Stimulated activated CD4-positive, alpha-beta T cell treated with anti-CD3 and anti-CD28 coated beads, TNF-alpha, amount 100 ng/mL, for 1 hour (primary cell): ENCODE results near the gene PLEKHG5.
"Not testable (repeated sequence)": the region's sequence is repeated elsewhere in the genome, so short reads cannot be mapped to it uniquely, and the experiment has no call there.

Experiments used
- DNase-seq, 3 donors: peaks; one replicate each; pipeline ENCODE4 v3.0.0-alpha.2; 2020; ENCODE audit warnings: low read depth in 3 of 3, low spot score in 1 of 3

Gene PLEKHG5

DNA sequence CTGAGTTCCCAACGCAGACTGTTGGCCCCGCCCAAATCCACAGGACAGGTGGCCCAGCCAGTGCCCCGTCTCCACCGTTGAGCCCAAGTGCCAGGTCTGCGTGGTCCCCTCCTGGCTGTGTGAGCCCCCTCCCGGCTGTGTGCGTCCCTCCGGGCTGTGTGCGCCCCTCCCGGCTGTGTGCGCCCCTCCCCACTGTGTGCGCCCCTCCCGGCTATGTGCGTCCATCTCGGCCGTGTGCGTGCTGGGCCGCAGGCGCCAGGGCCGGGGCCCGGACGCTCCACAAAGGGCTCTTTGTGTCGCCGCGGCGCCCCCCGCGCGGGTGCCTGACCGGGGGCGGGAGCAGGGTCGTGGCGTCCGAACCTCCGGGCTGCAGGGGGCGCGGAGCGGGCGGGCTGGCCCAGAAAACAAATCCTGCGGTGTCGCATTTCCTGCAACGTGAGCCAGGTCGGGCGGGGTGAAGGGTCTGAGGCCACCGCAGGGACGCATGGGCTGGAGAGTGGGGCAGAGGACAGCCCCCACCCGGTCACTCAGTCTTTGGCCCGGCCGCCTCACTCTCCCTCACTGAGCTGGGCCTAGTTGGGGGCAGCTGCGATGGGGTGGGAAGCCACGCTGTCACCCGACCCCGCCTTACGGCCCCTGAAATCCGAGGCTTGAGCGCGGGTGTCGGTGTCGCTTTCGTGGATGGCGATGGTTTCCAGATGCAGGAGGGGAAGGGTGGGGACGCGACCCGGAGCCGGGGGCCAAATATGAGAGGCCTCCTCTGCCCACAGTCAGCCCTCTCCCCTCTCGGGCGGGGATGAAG, 44.2 kb downstream of the PLEKHG5 start:
- DNase-seq = no peak

DNA sequence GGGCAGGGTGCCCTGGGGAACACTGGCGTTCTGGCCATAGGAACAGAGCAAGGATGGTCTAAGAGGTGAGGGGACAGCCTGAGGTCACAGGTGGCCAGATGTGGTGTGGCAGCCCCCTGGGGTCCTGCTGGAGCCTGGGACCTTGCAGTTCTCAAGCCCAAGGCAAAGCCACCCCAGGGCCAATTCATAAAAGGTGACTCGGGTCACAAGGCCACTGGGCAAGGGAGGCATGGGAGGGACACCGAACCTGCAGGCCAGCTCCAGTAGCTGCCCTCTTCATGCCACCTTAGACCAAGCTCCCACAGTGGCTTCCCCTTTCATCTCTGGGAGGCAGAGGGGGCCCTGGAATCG, 44.8 kb downstream of the PLEKHG5 start:
- DNase-seq = no peak

DNA sequence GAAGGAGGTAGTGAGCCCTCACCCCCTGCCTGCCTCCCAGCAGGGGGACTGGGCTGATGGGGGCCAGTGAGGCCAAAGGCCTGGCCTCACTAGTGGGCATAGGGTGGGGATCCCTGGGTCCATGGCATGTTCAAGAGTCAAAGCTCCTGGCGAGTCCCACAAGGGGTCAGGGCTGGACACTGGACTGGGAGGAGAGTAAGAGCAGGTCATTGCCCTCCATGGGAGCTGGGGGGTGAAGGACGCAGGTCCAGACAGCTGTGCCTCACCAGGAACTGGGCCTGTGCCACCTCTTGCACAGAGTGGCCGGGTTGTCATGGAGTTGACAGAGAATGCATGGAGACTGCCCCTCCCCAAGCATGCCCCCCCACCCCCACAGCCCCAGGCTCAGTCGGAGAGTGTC, 45.5 kb downstream of the PLEKHG5 start:
- not testable (repeated sequence) for DNase-seq

DNA sequence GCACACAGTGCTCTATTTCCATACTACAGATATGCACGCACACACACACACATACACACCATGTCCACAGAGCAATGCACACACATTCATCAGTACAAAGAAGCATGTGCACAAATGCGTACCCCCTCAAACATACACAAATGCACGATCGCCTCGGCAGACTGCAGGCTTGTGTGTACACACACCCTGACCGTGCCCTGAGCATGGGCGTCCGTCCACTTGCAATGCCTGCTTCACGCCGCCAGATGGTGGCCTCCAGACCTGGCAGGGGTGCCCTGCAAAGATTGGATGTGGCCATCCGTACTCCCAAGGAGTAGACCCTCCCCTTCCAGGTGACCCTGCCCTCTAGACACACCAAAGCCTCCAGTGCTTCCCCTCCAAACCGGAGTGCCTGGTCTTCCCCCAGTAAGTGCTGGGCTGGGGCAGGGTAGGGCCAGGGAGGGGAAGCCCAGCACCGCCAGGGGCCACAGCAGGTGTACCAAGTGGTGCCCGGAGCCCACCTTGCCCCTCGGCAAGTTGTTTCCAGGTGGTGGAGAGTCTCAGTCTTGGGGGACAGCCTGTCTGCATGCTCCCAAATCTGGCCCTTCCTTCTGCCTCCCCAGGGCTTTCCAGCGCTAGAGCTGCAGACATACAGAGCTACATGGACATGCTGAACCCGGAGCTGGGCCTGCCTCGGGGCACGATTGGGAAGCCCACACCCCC, 46.3 kb downstream of the PLEKHG5 start:
- no peak for DNase-seq

DNA sequence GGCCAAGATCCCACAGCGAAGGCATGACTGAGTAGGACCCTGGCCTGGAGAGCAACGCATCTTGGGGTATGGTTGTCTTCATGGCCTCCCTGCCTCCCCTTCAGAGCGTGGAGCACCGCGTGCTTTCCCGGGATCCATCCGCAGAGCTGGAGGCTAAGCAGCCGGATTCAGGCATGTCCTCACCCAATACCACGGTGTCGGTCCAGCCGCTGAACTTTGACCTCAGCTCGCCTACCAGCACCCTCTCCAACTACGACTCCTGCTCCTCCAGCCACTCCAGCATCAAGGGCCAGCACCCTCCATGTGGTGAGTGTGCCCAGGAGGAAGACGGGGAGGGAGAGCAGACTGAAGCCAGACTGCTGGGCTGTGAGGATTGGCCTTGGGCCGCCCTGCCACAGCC, 47.1 kb downstream of the PLEKHG5 start:
- no peak for DNase-seq

DNA sequence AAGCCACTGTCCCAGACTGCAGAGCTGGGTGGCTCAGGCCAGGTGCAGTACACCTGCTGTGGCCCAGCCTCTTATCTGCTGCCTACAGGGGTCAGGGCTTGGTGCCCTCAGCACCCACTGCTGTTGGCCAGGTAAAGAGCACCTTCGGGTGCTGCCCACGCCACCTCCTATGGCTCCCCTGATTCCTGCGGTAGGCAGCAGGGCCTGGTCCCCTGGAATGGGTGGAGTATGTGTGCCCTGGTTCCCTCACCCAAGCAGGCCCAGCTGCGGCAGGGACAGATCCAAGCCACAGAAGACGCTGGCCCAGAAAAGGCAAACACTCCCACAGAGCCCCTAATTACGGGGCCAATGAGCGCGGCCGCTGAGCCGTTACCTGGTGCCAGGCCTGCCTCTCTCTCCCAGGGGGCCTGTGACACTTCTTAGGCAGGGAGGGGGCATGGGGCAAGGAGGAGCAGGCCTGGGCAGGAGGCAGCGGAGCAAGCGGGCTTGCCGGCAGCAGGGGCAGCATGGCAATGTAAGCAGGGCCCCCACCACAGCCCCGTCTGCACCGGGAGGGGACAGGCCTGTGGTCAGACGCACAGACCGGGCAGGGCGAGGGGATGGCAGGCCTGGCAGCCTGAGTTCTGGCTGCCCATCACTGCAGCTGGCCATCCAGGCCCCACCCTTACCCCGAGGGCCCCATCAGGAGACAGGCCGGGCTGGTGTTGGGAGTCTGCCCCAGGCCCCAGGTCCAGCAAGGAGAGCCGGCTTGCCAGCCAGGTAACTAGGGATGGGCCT, 47.9 kb downstream of the PLEKHG5 start:
- no peak for DNase-seq

DNA sequence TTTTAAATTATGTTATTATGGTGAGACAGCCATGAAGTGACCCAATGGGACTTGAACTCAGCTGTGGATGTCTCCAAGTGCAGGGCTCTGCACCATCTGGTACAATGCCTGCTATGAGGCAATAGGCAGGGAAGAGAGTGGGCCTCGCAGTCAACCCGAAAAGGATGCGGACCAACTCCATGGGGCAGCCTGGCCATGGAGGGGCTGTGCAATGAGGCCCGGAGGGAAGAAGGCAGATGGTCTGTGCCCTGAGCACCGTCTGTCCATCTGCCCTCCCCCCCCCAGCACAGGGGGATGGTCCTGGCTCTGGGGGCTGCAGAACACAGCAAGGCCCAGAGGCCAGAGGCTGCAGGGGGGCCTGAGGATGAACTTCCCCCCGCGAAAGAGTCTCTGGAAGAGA, 49.9 kb downstream of the PLEKHG5 start:
- DNase-seq = no peak

DNA sequence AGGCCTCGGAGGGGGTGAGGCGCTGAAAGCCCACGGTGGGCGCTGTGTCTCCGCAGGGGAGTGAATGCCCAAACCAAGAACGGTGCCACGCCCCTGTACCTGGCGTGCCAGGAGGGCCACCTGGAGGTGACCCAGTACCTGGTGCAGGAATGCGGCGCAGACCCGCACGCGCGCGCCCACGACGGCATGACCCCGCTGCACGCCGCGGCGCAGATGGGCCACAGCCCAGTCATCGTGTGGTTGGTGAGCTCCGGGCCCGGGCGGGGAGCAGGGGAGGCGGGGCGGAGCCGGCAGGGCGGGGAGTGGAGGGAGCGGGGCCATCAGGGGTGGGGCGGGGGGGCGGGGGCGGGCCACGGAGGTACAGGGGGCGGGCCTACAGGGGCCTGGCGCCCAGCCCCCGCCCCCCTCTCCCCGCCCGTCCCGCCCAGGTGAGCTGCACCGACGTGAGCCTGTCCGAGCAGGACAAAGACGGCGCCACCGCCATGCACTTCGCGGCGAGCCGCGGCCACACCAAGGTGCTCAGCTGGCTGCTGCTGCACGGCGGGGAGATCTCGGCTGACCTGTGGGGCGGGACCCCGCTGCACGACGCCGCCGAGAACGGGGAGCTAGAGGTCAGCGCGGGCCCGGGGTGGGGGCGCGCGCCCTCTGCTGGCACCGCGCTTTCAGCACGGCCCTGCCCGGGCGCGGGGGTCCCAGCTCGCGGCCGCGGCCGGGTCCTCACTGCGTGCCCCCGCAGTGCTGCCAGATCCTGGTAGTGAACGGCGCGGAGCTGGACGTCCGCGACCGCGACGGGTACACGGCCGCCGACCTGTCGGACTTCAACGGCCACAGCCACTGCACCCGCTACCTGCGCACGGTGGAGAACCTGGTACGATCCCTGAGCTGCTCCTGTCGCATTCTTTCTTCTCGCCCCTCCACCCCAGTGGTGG, 51.0 kb downstream of the PLEKHG5 start:
- DNase-seq = peak in 2 of 3 donors; percentile 54 to 58

DNA sequence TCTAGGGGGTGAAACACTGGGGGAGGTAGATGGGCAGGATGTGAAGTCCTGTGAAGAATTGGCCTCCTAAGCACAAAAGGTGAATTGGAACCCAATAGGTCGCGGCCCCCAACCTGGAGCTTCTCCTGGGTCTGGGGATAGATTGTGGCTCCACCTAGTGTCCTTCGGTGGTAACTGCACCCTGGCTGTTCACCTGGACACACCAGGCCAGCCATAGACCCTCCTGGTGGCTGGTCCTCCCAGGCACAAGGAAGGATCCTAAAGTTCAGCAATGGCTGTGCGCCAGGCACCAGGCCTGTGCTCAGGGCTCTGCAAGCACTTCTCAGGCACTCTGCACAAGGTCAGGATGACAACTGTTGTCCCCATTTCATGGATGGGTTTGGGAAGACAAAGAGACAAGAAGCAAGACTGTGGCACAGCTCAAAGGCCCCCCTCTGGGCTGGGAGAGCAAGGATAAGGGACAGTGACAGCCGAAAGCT, 53.4 kb downstream of the PLEKHG5 start:
- peak in 2 of 3 donors; percentile 36 to 59 for DNase-seq

DNA sequence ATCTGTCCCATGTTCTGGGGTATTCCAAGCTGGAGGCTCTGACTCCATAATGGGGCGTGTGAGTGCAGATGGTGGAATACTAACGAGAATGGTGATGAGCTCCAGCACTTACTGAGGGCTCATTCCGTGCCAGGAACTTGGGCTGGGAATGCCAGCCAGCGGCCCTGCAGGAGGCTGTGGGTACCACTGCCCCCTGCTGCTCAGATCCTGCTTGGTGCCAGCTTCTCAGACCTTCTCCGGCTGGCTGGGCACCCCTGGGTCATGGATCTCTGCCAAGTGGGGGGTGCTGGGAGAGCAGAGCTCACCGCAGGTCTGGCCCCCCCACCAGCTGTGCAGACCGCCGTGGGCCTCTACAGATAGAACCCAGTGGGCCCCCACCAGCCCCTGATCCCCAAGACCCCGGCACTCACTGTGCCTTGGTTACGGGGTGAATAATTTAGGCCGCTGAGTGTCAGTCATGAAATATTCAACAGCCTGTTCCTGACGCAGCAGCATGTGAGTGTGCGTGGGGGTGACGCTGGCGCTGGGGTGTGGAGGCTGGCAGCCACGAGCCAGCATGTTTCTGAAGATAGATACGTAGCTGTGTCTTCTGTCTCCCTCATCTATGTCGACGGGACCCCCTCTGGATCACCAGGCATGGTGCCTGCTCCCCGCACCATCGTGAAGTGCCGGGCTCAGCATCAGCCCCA, 54.3 kb downstream of the PLEKHG5 start:
- not testable (repeated sequence) for DNase-seq

DNA sequence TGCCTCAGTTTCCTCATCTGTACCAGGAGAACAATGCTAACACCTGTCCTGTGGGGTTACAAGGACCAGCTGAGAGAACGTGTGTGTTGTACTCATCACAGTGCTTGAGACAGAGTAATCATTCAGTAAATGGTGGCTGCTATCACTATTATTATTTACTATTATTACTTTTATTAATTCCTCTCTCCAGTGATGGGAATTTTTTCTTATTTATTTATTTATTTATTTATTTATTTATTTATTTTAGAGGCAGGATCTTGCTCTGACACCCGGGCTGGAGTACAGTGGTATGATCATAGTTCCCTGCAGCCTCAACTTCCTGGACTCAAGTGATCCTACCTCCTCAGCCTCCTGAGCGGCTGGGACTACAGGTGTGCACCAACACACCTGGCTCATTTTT, 55.2 kb downstream of the PLEKHG5 start:
- DNase-seq = not testable (repeated sequence)

DNA sequence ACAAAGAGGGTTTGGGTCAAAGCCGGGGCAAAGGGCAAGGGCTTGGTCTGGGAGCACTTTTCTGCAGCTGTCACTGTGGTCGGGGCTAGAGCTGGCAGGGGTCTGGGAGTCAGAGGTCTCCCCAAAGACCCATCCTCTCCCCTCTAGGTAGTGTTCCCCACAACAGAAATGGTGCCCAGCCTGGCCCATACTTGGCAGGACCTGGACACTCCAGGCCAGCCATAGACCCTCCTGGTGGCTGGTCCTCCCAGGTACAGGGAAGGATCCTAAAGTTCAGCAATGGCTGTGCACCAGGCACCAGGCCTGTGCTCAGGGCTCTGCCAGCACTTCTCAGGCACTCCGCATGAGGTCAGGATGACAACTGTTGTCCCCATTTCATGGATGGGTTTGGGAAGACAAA, 55.9 kb downstream of the PLEKHG5 start:
- DNase-seq = no peak

DNA sequence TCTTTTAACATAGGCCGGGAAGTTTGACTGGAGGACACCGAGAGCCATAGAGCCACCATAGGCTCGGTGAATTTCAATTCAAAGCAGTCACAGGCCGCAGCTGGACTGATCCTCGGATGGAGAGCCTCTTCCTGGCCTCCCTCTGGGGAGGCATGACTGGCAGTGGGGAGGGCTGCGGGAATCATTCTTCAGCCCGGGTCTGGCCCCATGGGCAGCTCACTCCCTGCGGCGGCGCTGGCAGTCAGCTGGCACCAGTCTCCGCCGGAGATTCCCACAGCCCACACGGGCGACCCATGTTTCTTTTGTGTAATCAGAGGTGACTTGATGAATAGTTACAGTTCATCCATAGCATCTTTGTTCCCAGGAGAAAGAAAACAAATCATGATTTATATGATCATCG, 56.3 kb downstream of the PLEKHG5 start:
- no peak for DNase-seq

DNA sequence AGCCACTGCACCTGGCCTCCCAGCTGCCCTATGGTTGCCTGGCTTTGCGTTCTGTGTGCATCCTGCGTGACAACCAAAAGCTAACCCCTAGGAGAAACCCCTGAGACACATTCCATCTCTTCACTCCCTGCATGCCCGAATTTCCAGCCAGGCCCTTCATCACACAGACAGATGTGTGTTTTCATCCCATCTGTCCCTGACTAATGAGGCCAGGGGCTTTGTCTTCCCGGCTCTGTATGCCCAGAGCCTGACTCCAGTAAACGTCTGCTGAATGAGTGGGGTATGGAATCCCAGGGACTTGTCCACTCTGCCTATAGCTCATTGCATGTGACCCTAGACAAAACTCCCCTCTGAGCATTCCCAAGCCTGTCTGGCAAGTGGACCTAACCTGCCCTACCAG, 57.3 kb downstream of the PLEKHG5 start:
- DNase-seq = no peak

DNA sequence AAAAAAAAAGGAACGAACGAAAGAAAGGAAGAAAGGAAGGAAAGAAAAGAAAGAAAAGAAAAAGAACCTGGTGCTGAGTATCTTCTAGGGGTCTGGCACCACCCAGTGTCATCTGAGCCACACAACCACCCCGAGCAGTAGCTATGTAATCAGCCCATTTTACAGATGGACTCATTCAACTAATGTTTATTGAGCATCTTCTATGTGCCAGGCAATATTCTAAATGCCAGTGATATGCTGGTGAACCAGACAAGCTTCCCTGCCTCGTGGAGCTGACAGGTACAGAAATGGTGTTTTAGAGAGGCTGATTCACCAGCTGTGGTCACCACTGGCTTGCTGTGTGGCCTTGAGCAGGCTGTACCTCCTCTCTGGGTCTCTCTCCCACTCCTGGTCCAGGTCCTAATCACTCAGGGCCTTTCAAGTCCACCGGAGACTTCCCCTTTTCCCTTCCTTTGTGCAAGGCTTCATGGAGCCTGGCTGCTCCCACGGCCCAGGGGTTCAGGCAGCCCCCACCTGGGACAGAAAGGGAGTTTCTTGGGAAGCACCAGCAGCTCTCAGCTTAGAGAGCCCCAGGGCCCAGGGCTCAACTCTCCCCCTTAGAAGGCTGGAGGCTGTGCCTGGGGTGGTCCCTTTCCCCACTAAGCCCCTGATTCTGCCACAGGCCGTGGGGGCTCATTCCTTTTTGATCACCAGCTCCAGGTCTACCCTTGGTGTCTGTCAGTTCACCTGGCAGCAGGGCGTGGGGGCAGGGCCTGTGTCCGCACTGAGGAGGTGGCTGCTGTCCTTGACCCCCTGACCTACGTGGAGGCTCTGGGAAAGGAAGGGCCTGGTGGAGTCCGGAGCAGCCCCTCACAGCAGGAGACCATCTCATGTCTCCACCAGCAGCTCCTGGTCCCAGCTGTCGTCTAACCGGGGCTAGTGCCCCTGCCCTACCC, 59.6 kb downstream of the PLEKHG5 start:
- DNase-seq = not testable (repeated sequence)

DNA sequence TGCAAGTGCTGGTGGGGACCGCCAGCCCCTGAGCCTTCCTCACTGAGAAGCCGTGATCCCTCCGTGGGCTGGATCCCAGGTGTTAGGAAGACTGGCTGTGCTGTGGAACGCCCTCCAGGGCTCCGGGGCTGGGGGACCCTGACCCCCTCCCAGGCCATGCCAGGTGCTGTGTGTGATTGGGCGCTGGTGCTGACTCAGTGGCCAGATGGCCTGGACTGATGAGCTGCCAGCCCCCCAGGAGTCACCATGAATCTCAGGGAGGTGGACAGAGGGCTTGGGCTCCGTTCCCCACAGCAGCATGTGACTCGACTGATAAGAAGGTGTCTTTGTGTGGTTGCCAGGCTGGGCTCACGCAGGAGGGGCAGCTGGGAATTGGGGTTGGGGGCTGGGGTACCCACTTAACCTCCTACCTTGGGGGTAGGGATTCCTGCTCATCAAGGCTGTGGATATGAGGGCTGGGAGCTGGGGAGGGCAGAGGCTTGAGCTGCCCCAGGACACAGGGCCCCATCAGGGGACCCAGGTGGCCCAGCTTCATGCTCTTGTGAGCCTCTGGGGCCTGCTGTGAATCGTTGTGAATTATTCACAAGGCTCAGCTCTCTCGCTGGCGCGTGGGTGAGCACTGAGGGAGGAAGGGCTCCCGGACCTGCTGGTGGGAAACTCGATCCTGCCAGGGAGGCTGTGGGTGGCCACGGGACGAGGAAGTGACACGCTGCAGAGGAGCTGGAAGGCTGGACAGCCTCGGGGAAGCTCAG, 61.6 kb downstream of the PLEKHG5 start:
- not testable (repeated sequence) for DNase-seq

DNA sequence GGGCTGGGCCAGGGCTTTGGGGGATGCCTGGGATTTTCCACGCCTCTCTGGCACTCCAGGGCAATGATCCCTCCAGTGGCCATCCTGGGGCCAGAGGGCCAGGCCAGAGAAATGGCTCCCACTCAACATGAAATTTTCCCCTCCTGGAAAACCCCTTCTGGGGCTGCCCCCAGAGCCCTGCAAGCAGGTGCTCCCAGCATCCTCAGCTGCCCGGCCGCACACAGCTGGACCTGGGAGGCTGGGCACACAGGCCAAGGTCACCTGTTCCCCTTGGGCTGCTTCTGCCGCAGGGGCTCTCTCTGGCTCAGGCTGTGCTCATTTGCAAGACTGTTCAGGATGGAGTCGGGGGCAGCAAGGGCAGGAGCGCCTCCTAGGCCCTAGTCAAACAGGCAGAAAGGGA, 63.0 kb downstream of the PLEKHG5 start:
- not testable (repeated sequence) for DNase-seq
